ENCODE results near the gene MEN1. TPM values are rescaled to one million over a fixed set of nuclear protein-coding genes. Genes with fewer than 3 reads are reported as not detected.

The MEN1 gene
- total RNA-seq: 8.6 and 9.3 TPM in 2 replicates

GRCh38 chr11:64810271-64810890, at the start of gene MEN1:
TSS of gene MEN1 (minus strand) at chr11:64810551. CDS start at chr11:64810109, 442 bp downstream.

GRCh38 chr11:64844330-64845128, 34.2 kb upstream of the MEN1 start, which contains the start of gene CDC42BPG:
TSS of gene CDC42BPG (minus strand) at chr11:64844653. CDS start at chr11:64844569, 84 bp downstream.

GRCh38 chr11:64803158-64803845, 7.0 kb downstream of the MEN1 start, which contains the start of gene MAP4K2:
TSS of gene MAP4K2 (minus strand) at chr11:64803214. CDS start at chr11:64803149, 65 bp downstream.

GRCh38 chr11:64778473-64779298, 31.7 kb downstream of the MEN1 start, which contains the start of gene SF1:
TSS of gene SF1 (minus strand) at chr11:64778542. CDS start at chr11:64778392, 150 bp downstream.

GRCh38 chr11:64759722-64760719, 50.3 kb downstream of the MEN1 start, which contains the start of gene PYGM:
TSS of gene PYGM (minus strand) at chr11:64759974. CDS start at chr11:64759898, 76 bp downstream.

Other genes with a start within 250 kb of the MEN1 start
- not detected in 2 replicates for gene SLC22A12, start 219.3 kb downstream of the MEN1 start, total RNA-seq
- 27.3 and 30.3 TPM in 2 replicates for gene NRXN2, start 87.4 kb downstream of the MEN1 start, total RNA-seq
- 0.19 TPM in 1 of 2 replicates, not detected in the other for gene RASGRP2, start 66.4 kb downstream of the MEN1 start, total RNA-seq
- gene PYGM, start 50.6 kb downstream of the MEN1 start, total RNA-seq: 1.3 and 1.4 TPM in 2 replicates
- gene SF1, start 32.0 kb downstream of the MEN1 start, total RNA-seq: 70.8 and 88.3 TPM in 2 replicates
- 8.5 and 8.9 TPM in 2 replicates for gene MAP4K2, start 7.3 kb downstream of the MEN1 start, total RNA-seq
- 0.25 and 0.26 TPM in 2 replicates for gene CDC42BPG, start 34.1 kb upstream of the MEN1 start, total RNA-seq
- 104 and 110 TPM in 2 replicates for gene EHD1, start 68.1 kb upstream of the MEN1 start, total RNA-seq
- gene ATG2A, start 106.7 kb upstream of the MEN1 start, total RNA-seq: 7.8 and 8.1 TPM in 2 replicates
- gene PPP2R5B, start 114.1 kb upstream of the MEN1 start, total RNA-seq: 10.3 and 11.6 TPM in 2 replicates
- not detected in 2 replicates for gene GPHA2, start 125.3 kb upstream of the MEN1 start, total RNA-seq
- not detected in 2 replicates for gene MAJIN, start 161.6 kb upstream of the MEN1 start, total RNA-seq
- 0.26 and 0.81 TPM in 2 replicates for gene BATF2, start 186.4 kb upstream of the MEN1 start, total RNA-seq
- gene ARL2, start 203.6 kb upstream of the MEN1 start, total RNA-seq: 95.3 and 110 TPM in 2 replicates
- 10.6 and 11.9 TPM in 2 replicates for gene SNX15, start 216.9 kb upstream of the MEN1 start, total RNA-seq
- 6.2 and 9.0 TPM in 2 replicates for gene SAC3D1, start 230.7 kb upstream of the MEN1 start, total RNA-seq
- 23.3 and 27.0 TPM in 2 replicates for gene NAALADL1, start 248.0 kb upstream of the MEN1 start, total RNA-seq